Measurements from ENCODE around the gene ERMN. TPM values are rescaled to one million over a fixed set of nuclear protein-coding genes. Genes with fewer than 3 reads are reported as not detected.
"Not testable (repeated sequence)": the region's sequence is repeated elsewhere in the genome, so short reads cannot be mapped to it uniquely, and the experiment has no call there.

Gene ERMN
- polyA plus RNA-seq, 3 donors from 2014 or later: 0.17 to 0.42 TPM; not detected in 1

DNA sequence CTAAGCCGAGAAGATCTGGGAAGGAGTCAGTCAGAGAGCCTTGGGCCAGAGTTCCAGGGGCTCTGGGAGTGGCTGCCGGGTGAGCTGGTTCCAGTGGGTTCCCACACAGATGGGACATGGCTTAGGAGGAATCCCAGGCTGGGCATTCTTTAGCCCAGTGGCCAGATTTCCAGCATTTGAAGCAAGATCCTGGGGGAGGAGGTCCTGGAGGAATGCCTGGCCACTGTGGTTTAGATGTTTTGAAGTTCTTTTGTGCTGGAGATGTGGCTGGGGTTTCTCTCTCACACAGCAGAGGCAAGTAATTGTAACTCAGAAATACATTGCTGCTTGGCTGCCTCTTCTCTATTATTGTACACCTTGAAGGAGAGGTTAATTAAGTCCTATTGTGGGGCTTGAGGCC lies 15.8 kb upstream of the ERMN start:
- Mint-ChIP-seq H3K36me3 (peaks cover 44 to 63% (median 61%) of the 10 kb centered on the region in 3 donors), H3K27me3 (ENCODE audit: low read depth in 3 of 3) (peaks cover 3 to 13% (median 8%) of the 10 kb centered on the region in 3 donors), H3K27ac (peak overlapping the region in 1 of 6 donors; percentile 6), H3K9me3 (peaks cover 11 to 36% (median 21%) of the 10 kb centered on the region in 6 donors)
- DNase-seq, H3K4me1 Mint-ChIP-seq, H3K4me3 Mint-ChIP-seq: not testable (repeated sequence)

DNA sequence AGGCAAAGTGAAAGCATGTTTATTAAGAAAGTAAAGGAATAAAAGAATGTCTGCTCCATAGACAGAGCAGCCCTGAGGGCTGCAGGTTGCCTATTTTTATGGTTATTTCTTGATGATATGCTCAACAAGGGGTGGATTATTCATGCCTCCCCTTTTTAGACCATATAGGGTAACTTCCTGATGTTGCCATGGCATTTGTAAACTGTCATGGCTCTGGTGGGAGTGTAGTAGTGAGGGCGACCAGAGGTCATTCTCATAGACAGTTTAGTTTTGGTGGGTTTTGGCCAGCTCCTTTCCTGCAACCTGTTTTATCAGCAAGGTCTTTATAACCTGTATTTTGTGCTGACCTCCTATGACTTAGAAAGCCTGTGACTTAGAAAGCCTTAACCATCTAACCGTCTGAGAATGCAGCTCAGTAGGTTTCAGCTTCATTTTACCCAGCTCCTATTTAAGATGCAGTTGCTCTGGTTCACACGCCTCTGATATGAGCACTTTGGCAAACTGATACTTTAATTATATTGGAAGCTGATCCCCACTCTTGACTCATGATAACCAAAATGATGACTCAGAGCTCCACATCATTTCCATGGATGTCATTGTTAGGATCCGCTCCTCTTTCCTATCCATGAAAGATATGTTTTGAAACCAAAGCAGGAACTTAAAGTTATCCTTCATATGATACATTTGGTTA lies 14.5 kb upstream of the ERMN start:
- H3K27me3 Mint-ChIP-seq (ENCODE audit: low read depth in 3 of 3): peaks cover 2 to 10% (median 8%) of the 10 kb centered on the region in 3 donors
- H3K9me3 Mint-ChIP-seq: peaks cover 11 to 34% (median 19%) of the 10 kb centered on the region in 6 donors
- peaks cover 41 to 59% (median 56%) of the 10 kb centered on the region in 3 donors for H3K36me3 Mint-ChIP-seq
- H3K27ac Mint-ChIP-seq: no peak overlapping the region
- no peak overlapping the region for H3K4me3 Mint-ChIP-seq
- H3K4me1 Mint-ChIP-seq: peaks cover 8% of the 10 kb centered on the region in 2 donors
- DNase-seq: no peak

DNA sequence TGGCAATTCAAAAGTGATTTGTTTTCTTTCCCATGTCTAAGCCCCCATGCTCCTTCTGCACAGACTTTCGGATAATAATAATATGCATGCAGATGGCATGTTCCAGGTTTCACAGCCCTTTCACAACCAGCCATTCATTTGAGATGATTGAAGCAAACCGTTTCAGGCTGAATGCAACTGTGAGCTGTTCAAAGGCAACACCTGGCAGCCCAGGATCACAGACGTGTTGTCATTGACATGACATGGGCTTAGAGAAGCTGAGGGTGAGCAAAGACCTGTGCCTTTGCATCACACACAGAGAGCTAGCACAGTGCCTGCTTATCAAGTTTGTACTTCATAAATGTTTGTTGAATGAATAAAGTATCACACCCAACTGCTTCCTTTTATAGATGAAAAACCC lies 12.4 kb upstream of the ERMN start:
- H3K27ac Mint-ChIP-seq: no peak overlapping the region
- H3K4me1 Mint-ChIP-seq: peaks cover 14 to 16% of the 10 kb centered on the region in 2 donors
- H3K36me3 Mint-ChIP-seq: peaks cover 22 to 40% (median 38%) of the 10 kb centered on the region in 3 donors
- no peak overlapping the region for H3K4me3 Mint-ChIP-seq
- H3K27me3 Mint-ChIP-seq (ENCODE audit: low read depth in 3 of 3): peaks cover 0 to 4% (median 3%) of the 10 kb centered on the region in 3 donors
- H3K9me3 Mint-ChIP-seq: peaks cover 0 to 13% (median 7%) of the 10 kb centered on the region in 6 donors
- no peak for DNase-seq

DNA sequence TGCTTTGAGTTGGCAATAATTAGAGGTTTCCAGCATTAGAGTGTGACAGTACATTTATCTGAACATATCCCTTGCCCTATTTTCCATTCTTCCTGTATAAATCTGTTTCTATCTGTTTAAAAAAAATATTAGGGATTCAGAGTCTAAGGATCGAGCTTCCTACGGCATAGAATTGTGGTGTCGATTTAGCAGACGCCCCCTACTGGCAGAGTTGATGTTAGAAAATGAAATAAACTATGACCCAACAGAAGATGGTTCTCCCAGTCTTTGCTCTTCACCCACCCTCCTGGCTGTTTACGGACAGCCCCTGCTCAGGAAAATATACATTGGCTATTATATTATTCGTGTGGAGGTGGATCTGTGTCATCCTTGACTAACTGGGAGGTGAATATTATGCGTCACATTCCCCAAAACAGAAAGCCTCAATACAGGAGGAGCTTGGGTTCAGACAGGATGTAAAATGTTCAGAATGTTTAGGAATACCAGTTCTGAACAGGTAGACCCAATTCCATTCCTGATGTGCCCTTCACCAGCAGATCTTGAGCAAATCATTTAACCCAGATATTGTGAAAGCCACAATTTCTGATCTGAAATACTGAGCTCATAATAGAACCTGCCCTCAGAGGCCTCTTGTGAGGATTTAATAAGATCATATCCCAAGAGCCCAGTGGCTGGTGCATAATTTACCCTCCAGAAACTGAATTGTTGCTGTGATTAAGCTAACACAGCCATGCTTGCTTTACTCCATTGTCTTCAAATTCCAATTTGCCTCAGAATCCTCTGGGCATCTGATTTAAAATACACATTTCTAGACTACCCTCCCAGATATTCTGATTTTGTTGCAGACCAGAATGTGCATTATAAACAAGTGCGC lies 10.8 kb upstream of the ERMN start:
- no peaks in the 10 kb centered on the region for H3K9me3 Mint-ChIP-seq
- peak; percentile 30 to 46 (median 40) for DNase-seq
- peak overlapping the region in 2 of 6 donors; percentile 62 to 73 for H3K27ac Mint-ChIP-seq
- peaks cover 0 to 5% (median 0%) of the 10 kb centered on the region in 3 donors for H3K27me3 Mint-ChIP-seq (ENCODE audit: low read depth in 3 of 3)
- peaks cover 30 to 32% of the 10 kb centered on the region in 2 donors for H3K4me1 Mint-ChIP-seq
- peaks cover 6 to 24% (median 22%) of the 10 kb centered on the region in 3 donors for H3K36me3 Mint-ChIP-seq
- H3K4me3 Mint-ChIP-seq: peak overlapping the region; percentile 25 to 74 (median 70)

DNA sequence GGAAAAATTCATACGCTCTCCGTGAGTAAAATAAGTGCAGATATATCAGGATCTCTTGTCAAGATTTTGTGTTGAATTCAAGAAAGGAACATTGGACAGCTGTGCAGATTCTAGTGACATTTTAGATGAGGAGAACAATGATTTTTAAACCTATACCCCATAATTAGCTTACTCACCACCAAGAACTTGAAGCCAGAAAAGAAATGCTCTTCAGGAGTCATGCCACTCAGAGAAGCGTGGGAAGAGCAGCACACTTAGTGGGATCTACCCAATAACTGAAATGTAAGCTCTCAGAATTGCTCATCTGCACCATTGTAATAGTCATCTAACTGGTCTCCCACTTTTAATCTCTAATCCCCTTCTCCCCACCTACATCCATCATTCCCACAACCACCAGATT lies 9.2 kb upstream of the ERMN start:
- Mint-ChIP-seq H3K27me3 (ENCODE audit: low read depth in 3 of 3) (peaks cover 0 to 5% (median 1%) of the 10 kb centered on the region in 3 donors), H3K9me3 (no peaks in the 10 kb centered on the region), H3K4me1 (peaks cover 36 to 44% of the 10 kb centered on the region in 2 donors), H3K36me3 (peaks cover 0 to 12% (median 9%) of the 10 kb centered on the region in 3 donors), H3K27ac (peak overlapping the region in 2 of 6 donors; percentile 2 to 8), H3K4me3 (no peak overlapping the region)
- no peak for DNase-seq

DNA sequence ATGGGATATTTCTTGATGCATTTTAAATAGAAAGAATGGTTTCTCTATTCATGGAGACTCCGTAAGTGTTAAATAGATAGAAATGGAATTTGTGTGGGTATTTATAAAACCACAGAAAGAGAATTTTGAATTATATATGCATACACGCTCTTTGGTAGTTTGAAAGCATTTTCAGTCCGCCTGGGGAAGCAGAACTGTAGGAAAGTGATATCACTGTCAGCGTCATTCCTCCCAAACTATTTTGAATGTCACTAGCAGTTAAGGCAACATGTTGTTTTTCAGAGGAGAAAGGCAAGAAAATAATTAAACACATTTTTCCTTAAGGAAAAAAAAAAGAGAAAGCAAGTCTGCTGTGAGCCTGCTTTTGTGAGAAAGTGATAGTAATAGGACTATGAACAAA lies 8.7 kb upstream of the ERMN start:
- peaks cover 0 to 12% (median 9%) of the 10 kb centered on the region in 3 donors for H3K36me3 Mint-ChIP-seq
- no peaks in the 10 kb centered on the region for H3K9me3 Mint-ChIP-seq
- peaks cover 37 to 47% of the 10 kb centered on the region in 2 donors for H3K4me1 Mint-ChIP-seq
- H3K27ac Mint-ChIP-seq: no peak overlapping the region
- no peak overlapping the region for H3K4me3 Mint-ChIP-seq
- peaks cover 0 to 5% (median 1%) of the 10 kb centered on the region in 3 donors for H3K27me3 Mint-ChIP-seq (ENCODE audit: low read depth in 3 of 3)
- no peak for DNase-seq

DNA sequence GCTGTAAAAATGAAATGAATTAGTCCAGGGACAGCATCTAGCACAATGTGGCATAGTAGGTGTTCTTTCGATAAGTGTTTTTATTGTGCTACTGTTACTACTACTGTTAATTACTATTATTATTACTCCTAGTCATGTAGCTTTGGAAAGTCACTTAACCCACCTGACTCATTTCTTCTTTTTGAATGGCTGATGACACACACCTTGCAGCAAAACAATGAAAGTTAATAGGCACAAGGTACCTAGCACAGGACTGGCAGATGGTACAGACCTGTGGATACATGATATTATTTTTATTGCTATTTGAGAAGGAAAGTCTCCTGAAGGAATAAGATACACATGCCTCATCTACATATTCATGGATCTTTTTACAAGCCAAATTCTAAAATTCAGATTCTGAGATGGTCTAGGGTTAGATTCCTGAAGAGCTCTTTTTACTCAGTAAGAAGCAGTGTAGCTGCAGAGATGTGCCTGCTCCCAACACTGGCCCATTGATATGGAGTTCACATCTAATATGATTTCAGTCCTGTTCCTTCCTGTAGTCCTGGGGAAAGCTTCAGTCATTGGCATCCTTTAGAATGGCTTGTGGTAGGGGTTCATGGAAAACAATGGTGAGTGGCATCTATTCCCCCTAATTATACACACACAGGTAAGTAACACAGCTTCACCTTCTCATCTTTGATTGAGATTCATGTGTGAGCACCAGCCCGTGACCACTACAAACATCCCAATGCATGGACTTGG lies 7.9 kb upstream of the ERMN start:
- H3K4me3 Mint-ChIP-seq: no peak overlapping the region

DNA sequence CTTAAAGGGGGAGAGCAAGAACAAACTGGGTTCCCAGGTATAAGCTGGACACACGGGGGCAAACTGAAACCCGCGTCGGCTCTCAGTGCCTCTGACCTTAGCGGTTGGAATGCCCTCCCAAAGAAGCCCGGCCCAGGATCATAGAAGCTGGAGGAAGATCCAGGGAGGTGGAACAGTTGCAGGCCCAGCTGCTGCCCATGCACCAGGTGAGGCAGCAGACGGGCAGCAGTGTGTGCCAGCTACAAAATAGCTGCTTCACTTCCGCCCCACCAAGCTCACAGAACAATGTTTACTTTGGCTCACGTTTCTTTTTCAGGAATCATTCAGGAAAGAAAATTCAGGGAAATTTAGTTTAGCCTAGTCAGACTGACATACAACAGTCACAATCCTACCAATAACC lies 3.9 kb upstream of the ERMN start:
- Mint-ChIP-seq H3K27me3 (ENCODE audit: low read depth in 3 of 3) (peaks cover 0 to 5% (median 1%) of the 10 kb centered on the region in 3 donors), H3K36me3 (peaks cover 0 to 3% (median under 1%) of the 10 kb centered on the region in 3 donors), H3K4me1 (peaks cover 40 to 54% of the 10 kb centered on the region in 2 donors), H3K4me3 (no peak overlapping the region), H3K27ac (peak overlapping the region in 4 of 6 donors; percentile 0 to 72 (median 60)), H3K9me3 (no peaks in the 10 kb centered on the region)
- DNase-seq: no peak

More for the DNA sequence above, 7.9 kb upstream of the ERMN start:
- no peaks in the 10 kb centered on the region for H3K9me3 Mint-ChIP-seq
- peak overlapping the region in 4 of 6 donors; percentile 66 to 83 (median 78) for H3K27ac Mint-ChIP-seq
- peaks cover 0 to 5% (median 4%) of the 10 kb centered on the region in 3 donors for H3K36me3 Mint-ChIP-seq
- peaks cover 0 to 5% (median 1%) of the 10 kb centered on the region in 3 donors for H3K27me3 Mint-ChIP-seq (ENCODE audit: low read depth in 3 of 3)
- H3K4me1 Mint-ChIP-seq: peaks cover 40 to 51% of the 10 kb centered on the region in 2 donors
- DNase-seq: no peak

DNA sequence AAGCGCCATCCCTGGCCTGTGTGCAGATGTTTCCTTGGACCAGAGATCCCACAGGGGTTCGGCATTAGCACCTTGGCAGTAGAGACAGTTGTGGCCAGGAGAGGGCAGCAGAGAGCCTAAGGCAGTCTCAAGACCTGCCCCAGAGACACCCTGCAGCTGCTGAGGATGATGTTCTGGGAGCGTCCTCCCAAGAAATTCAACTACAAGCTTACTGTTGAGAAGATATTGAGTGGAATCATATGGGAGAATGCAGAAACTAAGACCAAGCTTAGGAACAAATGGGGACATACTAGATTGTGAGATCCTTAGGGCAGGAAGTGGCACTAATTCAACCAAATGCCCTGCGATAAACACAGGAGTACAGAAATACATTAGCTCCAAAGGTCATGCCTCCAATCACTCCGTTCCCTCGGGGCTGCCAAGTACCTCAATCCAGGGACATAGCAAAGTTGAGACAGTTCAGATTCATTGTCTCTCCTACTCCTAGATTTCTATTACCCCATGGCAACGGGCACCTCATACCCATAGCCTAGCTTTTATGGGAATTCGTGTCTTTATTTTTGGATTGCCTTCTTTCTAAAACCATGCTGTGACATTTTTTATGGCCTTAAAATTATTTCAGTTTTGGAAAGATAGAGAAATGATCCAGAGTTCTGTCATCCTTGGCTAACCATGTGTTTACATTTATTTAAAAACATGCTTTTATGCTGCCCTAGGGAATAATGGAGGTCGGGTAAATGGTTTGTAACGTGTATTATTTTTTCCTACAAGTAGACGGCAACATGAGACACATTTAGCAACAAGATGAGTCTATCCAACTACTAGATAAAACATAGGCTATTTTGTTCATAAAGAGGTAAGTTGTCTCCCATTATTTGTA lies 2.2 kb upstream of the ERMN start:
- no peaks in the 10 kb centered on the region for H3K9me3 Mint-ChIP-seq
- peaks cover 0 to 5% (median 1%) of the 10 kb centered on the region in 3 donors for H3K27me3 Mint-ChIP-seq (ENCODE audit: low read depth in 3 of 3)
- peak overlapping the region in 4 of 6 donors; percentile 41 to 65 (median 54) for H3K27ac Mint-ChIP-seq
- peak; percentile 57 to 77 (median 76) for DNase-seq
- peaks cover 33 to 45% of the 10 kb centered on the region in 2 donors for H3K4me1 Mint-ChIP-seq
- H3K4me3 Mint-ChIP-seq: peak overlapping the region; percentile 15 to 77 (median 65)
- H3K36me3 Mint-ChIP-seq: peaks cover 4 to 7% (median 6%) of the 10 kb centered on the region in 3 donors

DNA sequence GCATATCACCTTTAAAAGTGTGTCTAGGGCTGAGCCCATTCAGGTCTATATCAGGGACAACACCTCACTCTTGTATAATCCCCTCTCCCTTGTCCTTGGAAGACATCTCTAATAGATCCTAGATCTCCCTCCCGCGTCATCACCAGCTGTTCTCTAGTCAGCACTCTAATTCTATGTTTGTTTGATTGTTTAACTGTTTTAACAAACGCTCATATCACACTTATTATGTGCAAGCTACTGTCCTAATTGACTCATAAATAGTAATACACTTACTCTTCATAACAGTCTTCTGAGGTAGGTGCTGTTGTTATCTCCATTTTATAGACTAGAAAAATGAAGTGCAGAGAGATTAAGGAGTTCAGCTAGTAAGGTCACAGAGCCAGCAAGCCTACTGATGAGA lies 1.6 kb upstream of the ERMN start:
- H3K4me1 Mint-ChIP-seq: peaks cover 27 to 39% of the 10 kb centered on the region in 2 donors
- DNase-seq: no peak
- peaks cover 0 to 2% (median 1%) of the 10 kb centered on the region in 3 donors for H3K27me3 Mint-ChIP-seq (ENCODE audit: low read depth in 3 of 3)
- H3K9me3 Mint-ChIP-seq: no peaks in the 10 kb centered on the region
- peaks cover 4 to 12% (median 11%) of the 10 kb centered on the region in 3 donors for H3K36me3 Mint-ChIP-seq
- peak overlapping the region in 4 of 6 donors; percentile 16 to 65 (median 31) for H3K27ac Mint-ChIP-seq
- H3K4me3 Mint-ChIP-seq: peak overlapping the region in 2 of 5 donors; percentile 65 to 77

DNA sequence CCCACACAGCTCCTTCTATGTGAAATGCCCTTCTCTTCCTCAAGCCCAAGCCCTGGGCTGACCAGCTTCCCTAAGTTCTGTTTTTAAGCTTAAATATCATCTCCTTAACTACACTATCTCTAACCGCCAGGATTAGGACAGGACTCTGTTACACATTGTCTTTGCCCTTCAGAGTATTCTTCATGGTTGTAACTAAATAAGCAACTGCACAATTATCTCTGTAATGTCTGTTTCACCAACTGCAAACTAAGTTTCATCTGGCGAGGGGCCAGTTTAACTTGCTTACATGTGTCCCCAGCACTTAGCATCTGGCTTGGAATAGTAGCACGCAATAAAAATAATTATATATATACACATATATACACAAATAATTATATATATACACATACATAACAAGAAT lies 1.1 kb upstream of the ERMN start:
- Mint-ChIP-seq H3K4me1 (peaks cover 22 to 34% of the 10 kb centered on the region in 2 donors), H3K27me3 (ENCODE audit: low read depth in 3 of 3) (peaks cover 0 to 2% (median 1%) of the 10 kb centered on the region in 3 donors), H3K9me3 (no peaks in the 10 kb centered on the region), H3K4me3 (no peak overlapping the region), H3K36me3 (peaks cover 7 to 15% (median 15%) of the 10 kb centered on the region in 3 donors), H3K27ac (no peak overlapping the region)
- DNase-seq: no peak

DNA sequence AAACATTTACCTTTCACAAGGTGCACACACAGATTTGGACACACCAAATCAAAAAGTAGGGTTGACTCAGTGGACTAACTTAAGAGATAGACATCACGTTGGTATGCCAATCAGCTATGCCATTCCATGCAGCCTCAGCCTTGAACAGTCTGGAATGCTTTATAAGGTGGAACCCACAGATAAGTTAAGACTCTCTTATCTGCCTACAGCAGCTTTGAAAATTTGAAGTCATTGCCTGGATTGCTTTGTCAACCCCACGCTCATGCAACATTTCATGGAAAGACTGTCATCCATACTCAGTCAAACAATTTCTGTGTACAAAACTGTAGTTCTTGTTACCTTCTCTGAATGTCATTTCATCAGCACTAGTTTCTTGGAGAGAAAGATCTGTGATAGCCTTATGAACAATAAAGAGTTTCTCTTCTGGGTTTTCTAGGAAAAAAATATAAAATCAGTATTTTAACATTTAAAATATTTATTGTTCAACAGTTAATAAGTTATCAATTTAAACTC lies 1.2 kb downstream of the ERMN start:
- H3K4me1 Mint-ChIP-seq: peaks cover 12 to 16% of the 10 kb centered on the region in 2 donors
- no peak for DNase-seq
- H3K27me3 Mint-ChIP-seq (ENCODE audit: low read depth in 3 of 3): no peaks in the 10 kb centered on the region
- H3K36me3 Mint-ChIP-seq: peaks cover 26 to 31% (median 27%) of the 10 kb centered on the region in 3 donors
- no peak overlapping the region for H3K4me3 Mint-ChIP-seq
- no peaks in the 10 kb centered on the region for H3K9me3 Mint-ChIP-seq
- no peak overlapping the region for H3K27ac Mint-ChIP-seq

Measured in immature natural killer cell (primary cell).